GM15510 (cell line): ENCODE results near the gene PLVAP.

Source experiments
- POLR2A ChIP-seq: IDR thresholded peaks from 3 replicates; pipeline ENCODE4 v1.6.1; 2011; ENCODE audit warnings: borderline replicate concordance; ENCODE audit not compliant: insufficient read length; ENCODE audit errors: extremely low read depth

Gene PLVAP

GRCh38 chr19:17333611-17334413 lies 43.3 kb downstream of the PLVAP start:
- peak; percentile 27 for TF ChIP-seq POLR2A

DNA sequence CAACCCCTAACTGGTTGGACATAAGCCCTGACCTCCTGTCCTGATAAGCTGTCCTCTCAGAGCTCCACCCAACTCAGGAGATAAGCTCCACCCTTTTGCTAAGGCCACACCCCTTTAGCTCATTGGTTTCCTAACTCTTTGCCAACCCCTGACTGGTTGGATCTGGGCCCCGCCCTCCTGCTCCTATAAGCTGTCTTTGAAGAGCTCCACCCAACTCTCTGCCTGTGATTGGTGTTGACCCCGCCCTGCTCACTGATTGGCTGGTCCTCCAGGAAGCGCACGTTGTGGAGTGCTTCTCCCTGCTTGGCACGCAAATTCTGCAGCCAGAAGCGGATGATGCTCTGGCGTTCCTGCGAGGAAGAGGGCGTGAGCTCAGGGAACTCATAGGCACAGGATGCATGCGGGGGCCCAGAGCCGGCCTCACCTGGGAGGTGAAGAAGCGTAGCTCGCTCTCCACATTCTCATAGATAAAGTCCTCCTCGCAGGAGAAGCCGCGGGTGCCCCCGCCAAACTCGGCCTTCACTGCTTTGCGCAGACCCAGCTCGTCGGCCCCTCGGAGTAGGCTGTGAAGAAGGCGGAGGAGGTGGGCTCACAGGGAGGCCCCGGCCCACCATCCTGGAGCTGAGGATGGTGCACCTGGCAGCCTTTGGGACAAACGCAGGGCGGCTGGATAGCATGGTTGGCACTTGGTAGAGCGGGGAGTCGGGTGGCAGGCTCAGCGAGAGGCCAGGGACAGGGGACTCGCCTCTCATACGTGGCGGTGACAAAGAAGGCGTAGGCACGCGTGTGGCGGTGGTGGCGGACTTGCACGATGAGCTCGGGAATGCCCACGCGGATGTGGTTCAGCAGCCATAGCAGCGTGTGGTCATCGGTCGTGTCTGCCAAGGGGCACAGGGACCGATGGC lies 44.2 kb downstream of the PLVAP start:
- TF ChIP-seq POLR2A: no peak

DNA sequence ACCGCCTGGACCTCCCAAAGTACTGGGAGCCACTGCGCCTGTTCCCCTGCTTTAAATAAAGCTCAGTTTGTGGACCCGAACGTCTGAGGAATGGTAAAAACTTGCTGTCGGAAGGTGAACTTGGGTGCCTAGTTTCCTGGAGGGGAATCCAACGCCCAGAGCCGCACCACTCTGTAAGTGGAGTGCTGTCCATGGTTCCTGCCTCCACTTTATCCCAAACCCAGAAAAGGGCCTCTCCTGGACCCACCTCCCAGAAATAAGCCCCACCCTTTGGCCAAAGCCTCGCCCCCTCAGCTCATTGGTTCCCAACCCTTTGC lies 44.8 kb downstream of the PLVAP start:
- TF ChIP-seq POLR2A: no peak

DNA sequence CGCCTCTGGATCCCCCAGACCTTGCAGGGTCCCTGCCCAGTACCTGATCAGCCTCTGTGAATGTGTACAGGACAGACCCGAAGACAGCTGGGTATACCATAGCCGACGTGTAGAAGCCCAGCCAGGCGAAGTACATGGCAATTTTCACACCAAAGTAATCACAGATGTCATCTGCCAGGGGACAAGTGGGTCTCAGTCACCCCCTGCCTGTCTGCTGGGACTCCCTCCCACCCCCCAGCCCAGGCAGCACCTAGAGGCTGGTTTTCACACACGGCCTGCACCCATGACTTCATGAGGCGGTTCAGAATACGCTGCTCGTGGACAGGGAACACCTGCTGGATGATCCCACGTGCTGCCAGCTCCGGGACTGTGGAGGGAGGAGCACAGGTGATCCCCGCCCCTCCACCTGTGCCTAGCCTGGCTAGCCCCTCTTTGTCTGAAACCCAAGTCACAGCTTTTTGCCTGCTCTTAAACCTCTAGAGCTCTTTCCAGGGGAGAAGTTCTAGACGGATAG lies 46.0 kb downstream of the PLVAP start:
- TF ChIP-seq POLR2A: no peak

- TF ChIP-seq POLR2A: no peak
These were observed 46.7 kb downstream of the PLVAP start for GRCh38 chr19:17330262-17331044.

DNA sequence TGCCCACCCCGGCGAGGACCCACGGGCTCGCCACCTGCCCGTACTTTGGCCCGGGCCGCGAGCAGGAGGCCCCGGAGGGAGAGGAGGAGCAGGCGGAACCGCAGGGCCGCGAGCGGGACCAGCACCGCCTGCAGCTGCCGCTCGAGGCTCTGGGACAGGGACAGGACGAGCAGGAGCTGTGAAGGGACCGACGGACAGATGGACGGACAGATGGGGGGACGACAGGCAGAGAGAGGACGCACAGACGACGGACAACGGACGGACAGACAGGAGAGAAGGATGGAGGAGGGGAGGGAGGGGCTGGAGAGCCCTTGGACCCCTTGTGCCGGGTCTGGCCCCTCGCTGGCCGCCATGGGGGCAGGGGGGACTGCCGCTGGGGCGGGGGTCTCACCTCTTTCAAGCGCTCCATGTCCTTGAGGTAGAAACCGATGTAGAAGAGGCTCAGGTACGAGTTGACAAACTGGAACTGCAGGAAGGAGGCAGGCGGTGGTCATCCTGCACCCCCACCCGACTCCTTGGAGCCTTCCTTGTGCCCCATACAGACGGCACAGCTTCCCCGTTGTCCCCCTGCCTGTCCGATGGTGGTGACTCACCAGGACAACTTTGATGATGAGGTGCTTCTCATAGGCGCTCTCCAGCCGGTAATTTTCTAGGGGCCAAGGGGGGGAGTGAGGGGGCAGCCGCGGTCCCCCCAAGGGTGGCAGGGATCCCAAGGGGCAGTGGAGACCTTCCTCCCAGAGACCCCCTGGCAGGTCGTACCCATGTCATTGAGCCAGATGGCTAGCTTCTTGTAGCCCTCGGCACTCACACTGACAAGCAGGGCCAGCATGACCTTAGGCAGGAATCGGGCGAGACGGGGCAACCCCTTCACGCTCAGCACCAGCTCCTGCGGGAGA lies 47.5 kb downstream of the PLVAP start:
- no peak for TF ChIP-seq POLR2A

DNA sequence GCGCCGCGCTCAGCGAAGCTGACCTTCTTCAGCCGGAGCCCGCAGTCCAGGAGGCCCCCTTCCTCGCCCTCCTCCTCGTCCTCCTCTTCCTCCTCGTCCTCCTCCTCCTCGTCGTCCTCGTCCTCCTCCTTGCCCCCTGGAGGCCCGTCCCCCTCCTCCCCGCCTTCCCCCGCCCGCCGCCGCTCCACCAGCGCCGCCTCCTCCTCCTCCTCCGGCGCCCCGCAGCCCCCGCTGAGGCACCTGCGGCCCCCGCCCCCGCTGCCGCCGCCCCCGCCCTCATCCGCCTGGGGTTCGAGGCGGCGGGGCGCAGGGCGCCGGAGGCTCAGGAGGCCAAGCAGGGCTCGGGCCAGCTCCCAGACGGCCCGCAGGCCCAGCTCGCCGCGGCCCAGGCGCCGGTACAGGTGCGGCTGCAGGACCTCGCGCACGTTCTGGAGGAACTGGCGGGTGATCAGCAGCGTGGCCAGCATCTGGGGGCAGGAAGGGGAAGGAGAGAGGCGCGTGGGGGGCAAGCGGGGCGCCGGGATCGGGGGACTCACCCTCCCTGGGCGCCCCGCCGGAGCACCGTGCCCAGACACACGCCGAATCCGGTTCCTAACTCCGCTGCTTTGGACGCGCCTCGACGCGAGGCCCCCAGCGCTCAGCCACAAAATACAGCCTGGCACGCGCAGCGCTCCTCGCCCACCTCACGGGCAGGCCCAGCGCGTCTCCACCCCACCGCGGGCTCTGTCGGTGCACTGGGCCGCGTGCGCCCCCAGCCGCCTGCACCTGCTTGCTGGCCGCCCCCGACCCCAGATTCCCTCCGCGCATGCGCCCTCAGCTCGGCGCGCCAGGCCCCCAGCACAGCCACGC lies 48.4 kb downstream of the PLVAP start:
- TF ChIP-seq POLR2A: no peak

DNA sequence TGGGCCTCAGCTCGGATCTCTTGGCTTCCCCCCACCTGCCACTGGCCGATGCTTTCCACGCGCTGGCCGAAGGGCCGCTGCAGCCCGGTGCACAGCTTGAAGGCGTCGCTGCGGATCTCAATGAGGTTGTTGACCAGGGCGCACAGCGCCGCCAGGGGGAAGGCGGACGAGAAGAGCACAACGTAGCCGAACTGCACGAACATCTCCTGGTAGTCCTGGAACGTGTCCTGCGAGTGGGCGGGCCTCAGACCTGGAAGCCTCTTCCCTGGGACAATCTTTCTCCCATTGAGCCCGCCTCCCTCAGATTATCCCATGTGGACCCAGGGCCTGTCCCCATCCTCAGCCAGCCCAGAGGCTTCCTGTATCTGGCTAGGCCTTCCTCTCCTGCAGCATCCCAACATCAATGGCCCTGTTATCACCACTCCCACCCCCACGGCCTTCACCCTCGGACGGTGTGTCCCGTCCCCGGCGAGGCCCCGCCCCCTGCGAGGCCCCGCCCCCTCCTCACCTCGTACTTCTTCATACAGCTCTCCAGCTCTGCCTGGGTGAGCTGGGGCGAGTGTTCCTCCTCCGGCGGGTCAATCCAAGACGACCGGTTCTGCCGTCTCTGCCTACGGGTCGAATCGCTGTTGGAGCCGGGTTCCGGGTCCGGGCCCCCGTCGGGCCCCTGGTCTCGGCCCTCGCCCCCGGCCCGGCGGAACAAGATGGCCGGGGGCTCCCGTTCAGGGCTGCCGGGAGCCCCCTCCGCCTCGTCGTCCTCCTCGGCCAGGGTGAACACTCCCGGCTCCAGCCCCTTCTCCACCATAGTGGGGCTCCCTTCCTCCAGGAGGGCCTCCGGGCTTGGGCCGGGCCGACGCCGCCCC lies 49.3 kb downstream of the PLVAP start:
- no peak for TF ChIP-seq POLR2A

- TF ChIP-seq POLR2A: no peak
These were observed 50.0 kb downstream of the PLVAP start for GRCh38 chr19:17327068-17327653.

- no peak for TF ChIP-seq POLR2A
These were observed 50.6 kb downstream of the PLVAP start for GRCh38 chr19:17326595-17326966.

GRCh38 chr19:17325881-17326594 lies 51.1 kb downstream of the PLVAP start:
- no peak for TF ChIP-seq POLR2A

DNA sequence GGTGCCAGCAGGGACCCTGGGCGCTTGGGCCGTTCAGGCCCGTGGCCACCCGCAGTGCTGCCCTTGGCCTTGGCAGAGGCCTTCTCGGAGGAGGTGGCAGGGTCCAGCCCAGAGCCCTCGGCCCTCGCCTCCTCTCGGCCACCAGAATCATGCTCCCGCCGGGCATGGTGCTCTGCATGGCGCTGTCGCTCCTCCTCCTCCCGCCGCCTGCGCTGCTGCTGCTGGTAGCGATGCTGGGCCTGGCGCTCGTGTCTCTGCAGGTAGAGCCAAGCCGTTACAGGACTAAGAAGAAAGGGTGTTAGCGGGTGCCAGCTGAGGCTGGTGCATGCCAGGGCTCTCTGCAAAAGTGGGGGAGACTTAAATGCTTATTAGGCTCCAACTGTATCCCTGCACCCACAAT lies 52.0 kb downstream of the PLVAP start:
- no peak for TF ChIP-seq POLR2A
